UCSD-AML1 (cell line): ENCODE data around the gene CELF4.

ENCODE experiments used
- DNase-seq: peaks from one replicate; lab custom pipeline; 2025; ENCODE audit not compliant: unreplicated experiment; lab: John Stamatoyannopoulos, UW

Gene CELF4

GRCh38 chr18:37422596-37422995, 143.0 kb downstream of the CELF4 start:
- no peak for DNase-seq

GRCh38 chr18:37422116-37422515, 143.5 kb downstream of the CELF4 start:
- DNase-seq = no peak

GRCh38 chr18:37421341-37422077, 144.1 kb downstream of the CELF4 start:
- DNase-seq = no peak

GRCh38 chr18:37420315-37420880, 145.2 kb downstream of the CELF4 start:
- no peak for DNase-seq

- no peak for DNase-seq
These were observed 145.7 kb downstream of the CELF4 start for GRCh38 chr18:37419866-37420265.

DNA sequence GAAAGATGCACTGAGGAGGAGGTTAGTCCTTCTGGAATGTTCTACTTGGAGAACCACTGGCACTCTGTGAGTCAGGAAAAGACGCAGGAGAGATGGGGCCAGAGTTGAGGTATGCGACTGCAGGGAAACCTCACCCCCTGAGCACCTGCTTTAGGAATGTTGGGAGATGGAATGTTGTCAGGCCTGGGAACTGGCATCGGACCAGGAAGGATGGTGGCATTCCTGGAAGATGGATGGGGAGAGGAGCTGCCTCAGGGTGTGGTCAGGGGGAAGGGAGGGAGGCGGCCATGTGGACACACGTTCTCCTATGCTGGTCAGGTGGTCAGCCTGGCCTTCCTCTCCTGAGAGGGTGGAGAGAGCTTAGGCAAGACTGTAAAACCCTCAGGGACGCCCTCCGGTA, 146.3 kb downstream of the CELF4 start:
- no peak for DNase-seq

GRCh38 chr18:37414816-37415215, 150.8 kb downstream of the CELF4 start:
- no peak for DNase-seq

- no peak for DNase-seq
These were observed 152.8 kb downstream of the CELF4 start for GRCh38 chr18:37412829-37413228.

DNA sequence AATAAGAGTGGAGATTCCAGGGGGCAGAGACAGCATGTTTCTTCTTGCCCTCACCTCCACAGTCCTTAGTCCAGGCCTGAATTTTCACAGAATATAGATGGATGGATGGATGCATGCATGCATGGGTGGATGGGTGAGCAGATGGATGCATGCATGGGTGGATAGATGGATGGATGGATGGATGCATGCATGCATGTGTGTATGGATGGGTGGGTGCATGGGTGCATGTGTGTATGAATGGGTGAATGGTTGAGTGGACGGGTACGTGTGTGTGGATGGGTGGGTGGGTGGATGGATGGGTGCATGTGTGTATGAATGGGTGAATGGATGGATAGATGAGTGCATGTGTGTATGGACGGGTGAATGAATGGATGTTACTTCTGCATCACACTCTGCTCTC, 153.3 kb downstream of the CELF4 start:
- DNase-seq = no peak

GRCh38 chr18:37409878-37410277, 155.7 kb downstream of the CELF4 start:
- DNase-seq = no peak

DNA sequence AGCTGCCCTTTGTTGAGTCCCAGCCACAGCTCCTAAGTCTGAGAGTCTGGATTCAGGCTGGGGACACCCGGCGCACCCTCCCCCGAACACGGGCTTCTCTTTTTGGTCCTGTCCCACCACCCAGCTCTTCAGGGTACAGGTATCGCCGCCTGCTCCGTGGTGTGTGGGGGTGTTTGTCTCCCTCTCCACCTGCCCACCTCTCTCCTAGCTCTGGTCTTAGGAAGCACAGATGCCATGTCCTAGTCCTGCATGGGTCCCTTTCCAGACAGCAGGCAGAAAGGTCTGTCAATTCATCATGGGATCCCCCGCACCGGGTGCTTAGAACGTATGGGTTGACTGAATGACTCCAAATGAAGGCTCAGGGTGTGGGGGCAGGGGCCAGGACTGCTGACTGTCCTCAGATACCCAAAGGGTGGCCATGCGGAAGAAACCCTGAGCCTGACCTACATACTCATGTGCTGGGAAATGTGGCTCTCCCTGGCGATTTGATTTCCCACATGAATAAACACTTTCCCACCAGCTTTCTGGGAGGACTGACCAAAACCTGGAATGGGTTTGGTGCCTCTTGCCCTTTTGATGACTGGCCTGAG, 156.8 kb downstream of the CELF4 start:
- no peak for DNase-seq

GRCh38 chr18:37407571-37407970, 158.0 kb downstream of the CELF4 start:
- DNase-seq = no peak

DNA sequence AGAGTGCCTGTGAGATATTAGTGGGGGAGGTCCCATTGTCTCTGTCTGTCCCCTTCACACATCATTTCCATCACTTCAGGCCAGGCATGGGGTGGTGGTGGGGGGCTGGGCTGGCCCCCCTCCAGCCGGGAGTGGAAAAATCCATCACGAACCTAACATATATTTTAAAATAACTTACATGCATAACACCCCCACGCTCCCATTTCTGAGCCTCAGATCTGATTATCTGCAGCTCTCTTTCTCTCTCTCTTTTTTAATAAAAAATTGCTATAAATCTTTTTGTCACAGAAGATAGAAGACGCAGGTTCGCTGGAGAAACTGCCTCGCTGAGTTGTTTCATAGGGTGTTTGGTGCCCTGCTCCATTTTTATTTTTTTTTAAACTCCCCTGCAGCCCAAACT, 159.8 kb downstream of the CELF4 start:
- no peak for DNase-seq

- DNase-seq = no peak
These were observed 160.4 kb downstream of the CELF4 start for GRCh38 chr18:37405229-37405628.

GRCh38 chr18:37403788-37404187, 161.8 kb downstream of the CELF4 start:
- no peak for DNase-seq

DNA sequence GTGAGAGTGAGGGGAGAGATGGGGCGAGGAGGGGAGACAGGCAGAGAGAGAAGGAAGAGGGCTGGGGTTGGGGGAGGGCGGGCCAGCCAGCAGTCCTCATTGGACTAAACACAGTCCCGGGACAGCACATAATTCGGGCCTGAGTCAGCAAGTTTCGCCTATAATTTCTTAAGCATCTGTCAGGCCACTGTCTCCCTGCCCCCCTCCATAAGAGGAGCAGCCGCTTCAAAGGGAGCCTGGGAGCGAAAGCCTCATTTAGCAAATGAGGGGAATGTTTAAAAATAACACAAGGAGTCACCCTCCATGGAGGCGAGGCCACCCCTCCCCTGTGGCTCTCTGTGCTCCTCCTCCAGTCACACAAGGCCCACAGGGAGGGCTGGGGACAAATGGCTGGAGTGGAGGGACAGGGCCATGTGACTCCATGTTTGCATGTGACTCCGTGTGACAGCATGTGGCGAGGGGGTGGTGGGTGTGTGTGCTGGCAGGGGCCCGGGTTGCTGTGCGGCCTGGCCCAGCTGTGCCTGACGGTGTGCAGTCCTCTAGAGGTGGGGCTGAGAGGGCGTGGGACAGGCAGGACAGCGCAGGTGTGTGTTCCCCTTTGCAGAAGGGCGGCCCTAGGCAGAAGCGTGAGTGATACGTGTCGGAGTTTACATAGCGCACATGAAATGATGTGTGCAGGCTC, 162.4 kb downstream of the CELF4 start:
- DNase-seq = no peak

GRCh38 chr18:37402735-37403099, 162.9 kb downstream of the CELF4 start:
- no peak for DNase-seq

- no peak for DNase-seq
These were observed 164.8 kb downstream of the CELF4 start for GRCh38 chr18:37400802-37401201.

DNA sequence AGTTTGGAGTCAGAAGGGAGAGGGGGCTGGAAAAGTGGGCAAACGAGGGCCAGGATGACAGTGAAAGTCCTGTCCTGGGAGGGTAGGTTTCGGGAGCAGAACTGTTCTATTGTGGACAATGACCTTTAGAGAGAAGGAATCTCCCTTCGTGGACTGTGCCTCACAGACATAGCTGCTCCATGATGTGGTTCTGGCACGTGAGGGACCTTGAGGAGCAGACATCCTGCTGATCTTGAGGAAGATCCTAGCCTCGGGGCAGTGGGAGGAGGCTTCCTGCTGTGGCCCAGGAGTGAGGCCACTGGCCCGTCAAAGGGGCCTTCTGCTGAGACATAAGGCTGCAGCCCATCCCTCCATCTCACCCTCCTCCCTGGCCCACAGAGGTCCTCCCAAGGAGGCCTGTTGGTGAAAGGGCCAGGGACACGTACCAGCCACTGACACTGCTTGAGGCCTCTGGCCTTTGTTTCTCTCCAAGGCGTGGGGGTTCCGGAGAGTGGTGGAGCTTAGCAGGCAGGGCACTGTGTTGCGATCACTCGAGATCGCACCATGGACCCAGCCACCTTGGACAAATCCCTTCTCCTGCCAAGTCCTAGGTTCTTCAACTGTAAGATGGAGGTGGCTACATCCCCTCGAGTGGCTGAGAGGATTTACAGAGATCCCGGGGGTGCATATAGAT, 167.2 kb downstream of the CELF4 start:
- DNase-seq = no peak

- no peak for DNase-seq
These were observed 167.8 kb downstream of the CELF4 start for GRCh38 chr18:37397814-37398213.

- no peak for DNase-seq
These were observed 168.5 kb downstream of the CELF4 start for GRCh38 chr18:37396971-37397720.
